Thoracic aorta (tissue), 2 donors: ENCODE measurements around the gene PAFAH2. TPM values are rescaled to one million over a fixed set of nuclear protein-coding genes. Genes with fewer than 3 reads are reported as not detected.

Source experiments
- ATAC-seq: fragments of 150-250 bp; one replicate; pipeline ENCODE4 v1.8.0; 2017; ENCODE audit warnings: low read depth; ENCODE audit not compliant: insufficient number of reproducible peaks, low FRiP score
- DNase-seq: peaks from one replicate; pipeline ENCODE4 v3.0.0-alpha.2; 2020; ENCODE audit warnings: low spot score
- H3K27ac ChIP-seq, 2 donors: fragments of 200-600 bp; sonication (generic); 1 replicate in 1 of 2; 2 replicates in 1 of 2; pipeline ENCODE4 v1.5.1; 2016; ENCODE audit warnings: mild to moderate bottlenecking in 2 of 2, moderate library complexity in 2 of 2
- H3K27me3 ChIP-seq: fragments of 200-600 bp; sonication (generic); replicated peaks from 2 replicates; pipeline ENCODE4 v1.6.0; 2016; ENCODE audit warnings: mild to moderate bottlenecking; ENCODE audit not compliant: insufficient read depth
- H3K36me3 ChIP-seq: fragments of 200-600 bp; sonication (generic); one replicate; pipeline ENCODE4 v1.5.1; 2016
- H3K4me1 ChIP-seq, 2 donors: fragments of 200-600 bp; sonication (generic); 1 replicate in 1 of 2; 2 replicates in 1 of 2; pipeline versions ENCODE4 v1.5.1 to v1.6.0; 2016; ENCODE audit warnings: low read depth in 2 of 2, mild to moderate bottlenecking in 1 of 2; ENCODE audit not compliant: control insufficient read depth in 1 of 2
- H3K4me3 ChIP-seq: fragments of 200-600 bp; sonication (generic); 2 replicates; pipeline ENCODE4 v1.5.1; 2016; ENCODE audit warnings: mild to moderate bottlenecking
- H3K9me3 ChIP-seq: fragments of 200-600 bp; sonication (generic); 2 replicates; pipeline ENCODE4 v1.5.1; 2016
- CTCF ChIP-seq: fragments of 200-600 bp; sonication (generic); IDR thresholded peaks from one replicate; pipeline ENCODE4 v1.5.1; 2019; ENCODE audit warnings: antibody characterized with exemption
- total RNA-seq, 2 donors: library from RNA; depleted of rRNA; stranded (reverse); fragments of >200 nt; gene quantifications; one replicate each; pipeline versions ENCODE4 v1.1.0 to v1.2.3, GENCODE V29; 2016

The PAFAH2 gene
- total RNA-seq, 2 donors from 2014 or later, result 3.6 to 6.9 TPM

- H3K9me3 ChIP-seq, result no peaks in the 10 kb centered on the region
- no peaks in the 10 kb centered on the region for H3K27me3 ChIP-seq
- DNase-seq (no peak), ATAC-seq (no peak)
- H3K36me3 ChIP-seq, result no peaks in the 10 kb centered on the region
- no peak overlapping the region for H3K4me3 ChIP-seq
- no peaks in the 10 kb centered on the region for H3K4me1 ChIP-seq
- no peak overlapping the region for H3K27ac ChIP-seq
- no peak for TF ChIP-seq CTCF
These were observed 13.0 kb upstream of the PAFAH2 start for GRCh38 chr1:26010825-26011224.

DNA sequence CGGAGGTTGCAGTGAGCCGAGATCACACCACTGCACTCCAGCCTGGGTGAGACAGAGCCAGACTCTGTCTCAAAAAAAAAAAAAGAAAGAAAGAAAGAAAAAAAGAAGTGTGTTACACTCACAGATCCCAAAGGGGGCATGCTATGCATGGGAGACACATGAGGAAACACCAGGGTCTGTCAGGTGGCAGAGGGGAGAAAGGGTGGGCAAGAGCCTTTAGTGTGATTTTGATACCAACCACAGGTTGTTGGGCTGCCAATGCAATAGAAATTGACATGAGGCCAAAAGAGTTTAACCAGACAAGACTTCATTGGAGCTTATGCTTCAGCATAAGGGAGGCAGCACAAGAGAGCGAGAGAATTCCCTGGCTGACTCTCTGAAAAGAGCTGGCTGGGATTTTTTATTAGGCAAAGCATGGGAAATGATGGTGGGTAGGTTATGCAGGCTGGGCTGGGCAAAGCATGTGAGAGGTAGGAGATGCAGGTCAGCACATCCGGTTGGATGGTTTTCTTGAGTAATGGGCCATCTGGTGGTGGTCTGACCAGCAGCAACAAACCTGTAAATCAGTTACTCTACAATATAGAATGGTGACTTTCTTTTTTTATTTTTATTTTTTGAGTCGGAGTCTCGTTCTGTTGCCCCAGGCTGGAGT is 12.1 kb upstream of the PAFAH2 start:
- H3K27ac ChIP-seq, result no peak overlapping the region

DNA sequence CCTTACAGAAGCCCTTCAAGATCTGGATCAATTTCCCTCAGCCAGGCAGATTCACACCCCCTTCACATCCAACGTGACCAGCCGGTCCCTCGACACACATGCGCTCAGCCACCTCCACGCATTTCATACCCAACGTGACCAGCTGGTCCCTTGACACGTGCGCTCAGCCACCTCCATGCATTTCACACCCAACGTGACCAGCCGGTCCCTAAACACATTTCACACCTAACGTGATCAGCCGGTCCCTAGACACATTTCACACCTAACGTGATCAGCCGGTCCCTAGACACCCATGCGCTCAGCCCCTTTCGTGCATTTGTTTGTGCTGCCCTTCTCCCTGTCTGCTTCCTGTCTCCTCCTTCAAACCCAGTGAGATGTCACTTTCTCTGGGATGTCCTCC is 8.8 kb upstream of the PAFAH2 start:
- no peak for ATAC-seq

More for the DNA sequence above, 12.1 kb upstream of the PAFAH2 start:
- H3K4me1 ChIP-seq, result no peaks in the 10 kb centered on the region
- no peaks in the 10 kb centered on the region for H3K27me3 ChIP-seq
- H3K4me3 ChIP-seq, result no peak overlapping the region
- ATAC-seq (no peak), DNase-seq (no peak)
- H3K36me3 ChIP-seq, result no peaks in the 10 kb centered on the region
- TF ChIP-seq CTCF, result no peak
- H3K9me3 ChIP-seq, result no peaks in the 10 kb centered on the region

GRCh38 chr1:26005434-26006105 is 7.7 kb upstream of the PAFAH2 start:
- TF ChIP-seq CTCF, result no peak
- ATAC-seq (no peak), DNase-seq (no peak)
- no peaks in the 10 kb centered on the region for H3K4me1 ChIP-seq
- no peaks in the 10 kb centered on the region for H3K9me3 ChIP-seq
- H3K36me3 ChIP-seq, result no peaks in the 10 kb centered on the region
- H3K27ac ChIP-seq, result no peak overlapping the region
- H3K27me3 ChIP-seq, result no peaks in the 10 kb centered on the region
- no peak overlapping the region for H3K4me3 ChIP-seq

More for the DNA sequence above, 8.8 kb upstream of the PAFAH2 start:
- no peak overlapping the region for H3K4me3 ChIP-seq
- no peaks in the 10 kb centered on the region for H3K9me3 ChIP-seq
- H3K4me1 ChIP-seq, result no peaks in the 10 kb centered on the region
- TF ChIP-seq CTCF, result no peak
- no peaks in the 10 kb centered on the region for H3K36me3 ChIP-seq
- no peak overlapping the region for H3K27ac ChIP-seq
- DNase-seq, result no peak
- no peaks in the 10 kb centered on the region for H3K27me3 ChIP-seq

DNA sequence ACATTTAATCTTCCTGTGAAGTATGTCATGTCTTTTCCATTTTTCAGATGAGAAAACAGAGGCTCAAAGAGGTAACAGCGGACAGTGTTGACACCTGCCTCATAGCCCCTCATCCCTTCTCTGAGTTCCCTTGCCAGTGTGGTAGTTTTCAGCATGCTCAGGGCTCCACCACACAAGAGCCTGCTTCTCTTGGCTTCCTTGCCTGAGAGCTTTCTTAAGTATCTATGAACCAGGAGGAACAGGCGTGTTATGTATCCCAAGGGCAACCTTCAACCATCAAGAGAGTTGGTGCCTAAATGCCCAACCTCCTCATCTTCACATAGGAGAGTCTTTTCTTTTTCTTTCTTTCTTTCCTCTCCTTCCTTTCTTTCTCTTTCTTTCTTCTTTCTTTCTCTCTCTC is 5.9 kb upstream of the PAFAH2 start:
- ATAC-seq, result no peak
- peaks cover 0 to under 1% of the 10 kb centered on the region in 2 donors for H3K4me1 ChIP-seq
- H3K4me3 ChIP-seq, result no peak overlapping the region
- H3K27me3 ChIP-seq, result no peaks in the 10 kb centered on the region
- H3K9me3 ChIP-seq, result no peaks in the 10 kb centered on the region
- no peak for TF ChIP-seq CTCF
- no peak for DNase-seq
- H3K27ac ChIP-seq, result no peak overlapping the region
- no peaks in the 10 kb centered on the region for H3K36me3 ChIP-seq
